ENCODE results near the gene POLR1B.

POLR1B gene

GRCh38 chr2:112591413-112591812 is 49.1 kb downstream of the POLR1B start:
- no peaks in the 10 kb centered on the region for H3K9me2 ChIP-seq (replicated peaks; ENCODE audit: control insufficient read depth, low read length)
- no peaks in the 10 kb centered on the region for H3K79me2 ChIP-seq (ENCODE audit: control insufficient read depth, low read length)
- no peaks in the 10 kb centered on the region for H3K27me3 ChIP-seq (ENCODE audit: control insufficient read depth, low read length)
- H3K4me3 ChIP-seq (ENCODE audit: low read length) = no peak overlapping the region
- no peaks in the 10 kb centered on the region for H4K20me1 ChIP-seq (ENCODE audit: control insufficient read depth, insufficient read depth, low read depth, low read length)
- no peak overlapping the region for H3K4me2 ChIP-seq (ENCODE audit: low read length)
- no peaks in the 10 kb centered on the region for H3F3A ChIP-seq (ENCODE audit: control insufficient read depth, insufficient read depth)
- H3K36me3 ChIP-seq (ENCODE audit: control insufficient read depth, low read length) = peaks cover 10% of the 10 kb centered on the region
- H3K9me3 ChIP-seq (ENCODE audit: control insufficient read depth, insufficient read depth, low read length) = no peaks in the 10 kb centered on the region
- no peaks in the 10 kb centered on the region for H3K4me1 ChIP-seq (ENCODE audit: control insufficient read depth, low read length)
- TF ChIP-seq EZH2phosphoT487 (IDR thresholded peaks at IDR 0.05; ENCODE audit: borderline replicate concordance, low read length) (no peak), CTCF (IDR thresholded peaks at IDR 0.05; ENCODE audit: low read depth, low read length, poor library complexity, severe bottlenecking) (no peak)
- H3K27ac ChIP-seq (ENCODE audit: low read depth, low read length) = no peak overlapping the region

GRCh38 chr2:112593736-112594135 is 51.5 kb downstream of the POLR1B start:
- Histone ChIP-seq H3K9me3 (ENCODE audit: control insufficient read depth, insufficient read depth, low read length) (no peaks in the 10 kb centered on the region), H3K79me2 (ENCODE audit: control insufficient read depth, low read length) (no peaks in the 10 kb centered on the region), H3K27me3 (ENCODE audit: control insufficient read depth, low read length) (no peaks in the 10 kb centered on the region), H3F3A (ENCODE audit: control insufficient read depth, insufficient read depth) (no peaks in the 10 kb centered on the region), H3K4me2 (ENCODE audit: low read length) (no peak overlapping the region), H3K36me3 (ENCODE audit: control insufficient read depth, low read length) (0 out of 2 replicates have a peak, but pooled peaks cover 2% of the 10 kb centered on the region), H3K4me3 (ENCODE audit: low read length) (no peak overlapping the region), H3K4me1 (ENCODE audit: control insufficient read depth, low read length) (no peaks in the 10 kb centered on the region), H4K20me1 (ENCODE audit: control insufficient read depth, insufficient read depth, low read depth, low read length) (no peaks in the 10 kb centered on the region), H3K9me2 (replicated peaks; ENCODE audit: control insufficient read depth, low read length) (no peaks in the 10 kb centered on the region), H3K27ac (ENCODE audit: low read depth, low read length) (no peak overlapping the region)
- TF ChIP-seq EZH2phosphoT487 (IDR thresholded peaks at IDR 0.05; ENCODE audit: borderline replicate concordance, low read length) (no peak), CTCF (IDR thresholded peaks at IDR 0.05; ENCODE audit: low read depth, low read length, poor library complexity, severe bottlenecking) (no peak)

DNA sequence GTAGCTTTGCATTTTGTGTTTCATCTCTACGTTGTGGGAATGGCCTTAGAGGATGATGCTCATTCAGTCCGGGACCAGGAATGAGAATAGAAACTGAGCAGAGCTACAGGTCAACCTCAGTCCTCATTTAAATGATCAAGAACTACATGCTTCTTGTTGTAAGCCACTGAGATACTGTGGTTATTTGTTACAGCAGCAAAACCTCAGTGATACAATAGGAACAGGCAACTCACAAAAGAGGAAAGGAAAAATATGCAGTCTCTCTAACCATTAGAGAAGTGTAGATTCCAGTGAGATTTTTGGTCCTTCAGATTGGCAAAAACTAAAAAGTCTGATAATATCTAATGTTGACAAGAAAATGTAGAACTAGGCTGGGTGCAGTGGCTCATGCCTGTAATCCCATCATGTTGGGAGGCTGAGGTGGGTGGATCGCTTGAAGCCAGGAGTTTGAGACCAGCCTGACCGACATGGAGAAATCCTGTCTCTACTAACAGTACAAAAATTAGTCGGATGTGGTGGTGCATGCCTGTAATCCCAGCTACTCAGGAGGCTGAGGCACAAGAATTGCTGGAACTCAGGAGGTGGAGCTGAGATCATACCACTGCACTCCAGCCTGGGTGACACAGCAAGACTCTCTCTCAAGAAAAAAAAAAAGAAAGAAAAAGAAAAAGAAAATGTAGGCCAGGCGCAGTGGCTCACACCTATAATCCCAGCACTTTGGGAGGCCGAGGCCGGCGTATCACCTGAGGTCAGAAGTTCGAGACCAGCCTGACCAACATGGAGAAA is 55.5 kb downstream of the POLR1B start:
- TF ChIP-seq EZH2phosphoT487 (IDR thresholded peaks at IDR 0.05; ENCODE audit: borderline replicate concordance, low read length) (no peak), CTCF (IDR thresholded peaks at IDR 0.05; ENCODE audit: low read depth, low read length, poor library complexity, severe bottlenecking) (no peak)
- no peaks in the 10 kb centered on the region for H3K36me3 ChIP-seq (ENCODE audit: control insufficient read depth, low read length)
- H3K79me2 ChIP-seq (ENCODE audit: control insufficient read depth, low read length) = no peaks in the 10 kb centered on the region
- peaks cover 5% of the 10 kb centered on the region; the same call in 1 of the 2 replicates for H3K4me1 ChIP-seq (ENCODE audit: control insufficient read depth, low read length)
- H3K27ac ChIP-seq (ENCODE audit: low read depth, low read length) = no peak overlapping the region
- no peaks in the 10 kb centered on the region for H3K27me3 ChIP-seq (ENCODE audit: control insufficient read depth, low read length)
- no peaks in the 10 kb centered on the region for H3F3A ChIP-seq (ENCODE audit: control insufficient read depth, insufficient read depth)
- no peaks in the 10 kb centered on the region for H4K20me1 ChIP-seq (ENCODE audit: control insufficient read depth, insufficient read depth, low read depth, low read length)
- H3K4me3 ChIP-seq (ENCODE audit: low read length) = no peak overlapping the region
- H3K4me2 ChIP-seq (ENCODE audit: low read length) = no peak overlapping the region
- no peaks in the 10 kb centered on the region for H3K9me3 ChIP-seq (ENCODE audit: control insufficient read depth, insufficient read depth, low read length)
- H3K9me2 ChIP-seq (replicated peaks; ENCODE audit: control insufficient read depth, low read length) = no peaks in the 10 kb centered on the region
